AG10803 (cell line): ENCODE data around the gene IMPACT.

Source experiments
- DNase-seq: peaks from one replicate; pipeline ENCODE4 v3.0.0; 2010; ENCODE audit warnings: low read depth
- H3K4me3 ChIP-seq: 2 replicates; pipeline ENCODE4 v1.5.1; 2011; ENCODE audit warnings: mild to moderate bottlenecking, low read length, control low read depth
- TF ChIP-seq, protein P1 (sequence below): conservative IDR thresholded peaks from 2 replicates; pipeline ENCODE4 v1.5.1; 2011; ENCODE audit warnings: mild to moderate bottlenecking, low read length, control low read depth, inconsistent platforms

IMPACT gene

DNA sequence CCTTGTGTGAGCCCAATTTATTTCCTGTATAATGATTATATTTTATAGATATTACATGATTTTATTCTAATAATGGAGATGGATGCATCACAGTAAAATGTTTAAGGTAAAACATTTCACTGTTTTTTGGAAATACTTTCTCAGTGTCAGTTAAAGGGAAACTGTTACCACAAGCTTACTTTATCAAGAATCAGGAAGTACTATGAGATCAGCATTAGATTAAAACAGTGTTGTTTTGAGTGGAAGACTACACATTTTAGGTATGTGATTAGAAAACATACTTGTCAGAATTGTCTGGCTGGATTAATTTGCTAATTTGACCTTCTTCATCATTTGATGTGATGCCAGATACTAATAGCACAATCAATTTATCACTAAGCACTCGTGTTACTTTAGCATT, 33.9 kb downstream of the IMPACT start, which contains the start of gene HRH4:
Gene HRH4, plus strand, starts transcription at position 250 of the 400 bp plus-strand sequence. Its CDS starts 92 bp downstream, at position 342.
- TF ChIP-seq, protein P1, sequence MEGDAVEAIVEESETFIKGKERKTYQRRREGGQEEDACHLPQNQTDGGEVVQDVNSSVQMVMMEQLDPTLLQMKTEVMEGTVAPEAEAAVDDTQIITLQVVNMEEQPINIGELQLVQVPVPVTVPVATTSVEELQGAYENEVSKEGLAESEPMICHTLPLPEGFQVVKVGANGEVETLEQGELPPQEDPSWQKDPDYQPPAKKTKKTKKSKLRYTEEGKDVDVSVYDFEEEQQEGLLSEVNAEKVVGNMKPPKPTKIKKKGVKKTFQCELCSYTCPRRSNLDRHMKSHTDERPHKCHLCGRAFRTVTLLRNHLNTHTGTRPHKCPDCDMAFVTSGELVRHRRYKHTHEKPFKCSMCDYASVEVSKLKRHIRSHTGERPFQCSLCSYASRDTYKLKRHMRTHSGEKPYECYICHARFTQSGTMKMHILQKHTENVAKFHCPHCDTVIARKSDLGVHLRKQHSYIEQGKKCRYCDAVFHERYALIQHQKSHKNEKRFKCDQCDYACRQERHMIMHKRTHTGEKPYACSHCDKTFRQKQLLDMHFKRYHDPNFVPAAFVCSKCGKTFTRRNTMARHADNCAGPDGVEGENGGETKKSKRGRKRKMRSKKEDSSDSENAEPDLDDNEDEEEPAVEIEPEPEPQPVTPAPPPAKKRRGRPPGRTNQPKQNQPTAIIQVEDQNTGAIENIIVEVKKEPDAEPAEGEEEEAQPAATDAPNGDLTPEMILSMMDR, result no peak
- DNase-seq, result no peak

DNA sequence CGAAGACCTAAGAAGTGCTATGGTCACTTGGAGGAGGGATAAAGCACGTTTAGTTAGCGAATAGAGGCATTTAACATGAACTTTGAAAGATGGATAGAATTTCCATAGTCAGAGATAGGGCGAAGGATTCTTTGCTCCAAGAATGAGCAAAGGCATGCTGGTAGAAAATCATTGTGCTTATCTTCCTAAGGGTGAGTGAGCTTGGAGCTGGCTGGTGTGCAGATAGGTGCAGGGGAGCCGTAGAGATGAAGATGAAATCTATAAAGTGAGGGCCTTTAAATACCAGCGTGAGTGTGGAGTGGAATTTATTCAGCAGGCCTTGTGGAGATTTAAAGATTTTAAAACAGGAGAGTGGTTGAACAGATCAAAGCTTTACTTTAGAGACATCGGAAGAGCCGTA, 35.5 kb downstream of the IMPACT start:
- no peak overlapping the region for H3K4me3 ChIP-seq
- TF ChIP-seq, protein P1, result no peak
- no peak for DNase-seq

More for the DNA sequence above, 33.9 kb downstream of the IMPACT start, which contains the start of gene HRH4:
- no peak within 1 kb of the TSS for H3K4me3 ChIP-seq

DNA sequence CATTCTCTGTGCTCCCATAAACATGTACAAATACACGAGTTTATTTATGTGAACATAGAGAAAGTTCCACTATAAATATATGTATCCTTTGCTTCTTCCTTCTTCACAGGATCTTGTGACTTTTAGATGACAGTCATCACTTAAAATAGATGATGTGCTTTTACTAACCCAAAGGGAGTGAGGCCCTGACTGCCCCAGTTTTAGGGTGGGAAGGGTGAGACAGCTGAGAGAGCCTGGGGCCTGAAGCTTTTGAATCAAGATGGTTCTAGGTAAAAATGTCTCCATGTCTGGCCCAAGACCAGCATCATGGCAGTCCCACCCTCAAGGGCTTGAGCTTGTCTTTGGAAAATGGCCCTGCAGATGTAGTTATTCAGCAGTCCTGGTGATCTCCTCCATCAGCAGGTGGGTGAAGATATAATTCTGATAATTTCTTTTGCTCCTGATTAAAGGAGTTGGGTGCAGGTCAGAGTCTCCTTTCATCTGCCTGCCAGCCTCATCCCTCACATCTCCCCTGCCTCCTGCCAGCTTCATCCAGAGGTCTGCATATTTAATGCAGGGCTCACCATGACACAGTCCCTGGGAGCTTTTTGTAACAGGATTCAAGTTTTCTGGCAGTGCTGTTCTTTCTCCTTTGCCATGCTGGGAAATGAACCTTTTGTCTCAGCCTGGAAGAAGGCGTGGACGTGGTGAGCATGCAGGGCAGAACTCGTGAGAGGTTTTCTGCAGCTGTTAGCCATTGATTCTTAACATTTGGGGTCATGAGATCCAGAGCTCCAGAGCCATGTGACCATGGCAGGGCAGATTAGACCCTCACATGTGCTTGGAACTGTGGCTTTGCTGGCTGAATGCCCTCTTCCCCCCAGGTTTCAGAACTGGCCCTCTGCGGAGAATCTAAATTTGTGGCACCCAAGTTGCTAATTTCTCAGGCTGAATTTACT, 36.6 kb downstream of the IMPACT start:
- TF ChIP-seq, protein P1, result no peak

DNA sequence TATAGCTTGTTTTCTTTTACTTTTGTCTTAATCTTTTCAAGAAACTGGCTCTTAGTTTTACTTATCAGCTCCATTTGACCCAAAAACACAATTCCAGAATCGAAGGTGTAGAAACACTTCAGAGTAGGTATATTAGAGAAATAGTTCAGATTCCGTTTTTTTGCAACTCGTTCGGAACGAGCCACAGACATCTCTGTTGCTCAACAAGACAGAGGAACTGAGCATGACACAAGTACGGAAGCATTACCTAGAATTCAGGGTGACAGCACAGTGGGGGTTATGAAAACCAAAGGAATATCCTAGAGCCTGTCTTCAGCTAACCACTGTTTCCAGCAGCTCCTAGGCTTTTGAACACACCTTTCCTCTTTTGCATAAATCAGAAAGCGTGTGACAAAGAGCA, 39.0 kb downstream of the IMPACT start:
- DNase-seq, result no peak
- H3K4me3 ChIP-seq, result no peak overlapping the region
- TF ChIP-seq, protein P1, result no peak

More for the DNA sequence above, 36.6 kb downstream of the IMPACT start:
- no peak for DNase-seq
- H3K4me3 ChIP-seq, result no peak overlapping the region

DNA sequence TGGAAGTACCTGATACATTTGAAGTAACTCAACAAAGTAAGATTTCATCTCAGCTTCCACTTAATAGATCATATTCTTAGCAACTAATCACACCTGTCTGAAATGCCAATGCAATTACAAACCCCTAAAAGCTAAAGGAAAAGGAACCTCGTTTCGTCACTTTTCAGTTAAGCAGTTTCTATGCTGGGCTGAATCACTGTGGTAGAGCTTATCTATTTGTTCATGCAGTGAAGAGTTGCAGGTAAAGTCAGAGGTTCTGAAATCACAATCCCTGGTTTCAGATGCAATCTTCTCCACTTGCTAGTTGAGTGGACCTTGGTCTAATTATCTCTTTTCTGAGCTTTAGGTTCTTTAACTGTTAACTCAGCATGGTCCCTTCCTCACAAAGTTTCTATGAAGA, 40.3 kb downstream of the IMPACT start:
- TF ChIP-seq, protein P1, result no peak
- no peak for DNase-seq
- no peak overlapping the region for H3K4me3 ChIP-seq

DNA sequence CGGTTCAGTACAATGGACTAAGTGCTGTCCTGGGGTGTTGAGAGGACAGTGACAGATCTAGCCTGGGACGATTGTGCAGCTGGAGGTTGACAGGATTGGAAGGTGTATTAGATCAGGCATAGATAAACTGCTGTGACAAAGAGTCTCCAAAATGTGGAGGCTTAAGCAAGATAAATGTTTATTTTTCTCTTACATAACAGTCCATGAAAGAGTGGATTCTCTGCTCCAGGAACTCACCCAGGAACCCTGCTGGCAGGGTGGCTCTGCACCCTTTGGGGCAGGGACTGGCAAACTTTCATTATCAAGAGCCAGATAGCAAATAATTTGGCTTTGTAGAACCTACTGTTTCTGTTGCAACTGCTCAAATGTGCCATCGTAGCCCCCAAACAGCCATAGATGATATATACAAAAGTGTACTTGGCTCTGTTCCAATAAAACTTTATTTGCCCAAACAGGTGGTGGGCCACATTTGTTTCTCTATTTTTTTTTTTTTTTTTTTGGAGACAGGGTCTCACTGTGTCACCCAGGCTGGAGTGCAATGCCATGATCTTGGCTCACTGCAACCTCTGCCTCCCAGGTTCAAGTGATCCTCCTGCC, 43.6 kb downstream of the IMPACT start:
- H3K4me3 ChIP-seq, result no peak overlapping the region
- TF ChIP-seq, protein P1, result no peak
- no peak for DNase-seq
